ENCODE measurements around the gene PHLDA1.

DNA sequence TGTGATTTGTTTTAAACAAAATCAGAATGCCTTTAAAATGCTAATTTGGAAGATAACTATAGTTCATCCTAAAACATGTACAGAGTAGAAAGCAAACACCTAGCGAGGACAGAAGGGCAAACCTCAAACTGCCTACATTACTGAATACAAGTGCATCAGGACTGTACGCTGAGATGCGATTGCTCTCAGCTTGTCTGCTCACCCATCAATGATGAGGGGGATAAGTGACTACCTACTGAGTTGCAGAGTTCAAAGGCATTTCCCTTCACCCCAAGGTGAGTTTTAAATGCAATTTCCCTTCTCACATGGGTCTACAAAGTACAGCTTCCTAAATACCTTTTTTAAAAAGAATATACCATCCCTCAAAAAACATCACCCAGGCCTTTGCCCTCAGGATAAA, 52.9 kb downstream of the PHLDA1 start:
- TF ChIP-seq CTCF (IDR thresholded peaks at IDR 0.05; ENCODE audit: low read depth, low read length) (no peak), POLR2A (IDR thresholded peaks at IDR 0.05; ENCODE audit: extremely low read depth, insufficient read length) (no peak), MAX (IDR thresholded peaks at IDR 0.05; ENCODE audit: low read depth, low read length) (no peak)

Measured in NB4 (cell line).